BJ (cell line): ENCODE measurements around the gene USP34. TPM values are rescaled to one million over a fixed set of nuclear protein-coding genes. Genes with fewer than 3 reads are reported as not detected.

ENCODE experiments used
- CTCF ChIA-PET: fragments of 350-600 bp; formaldehyde crosslinking; extraction: SDS; loops from one replicate; lab custom pipeline; 2021; ENCODE audit warnings: antibody characterized with exemption, inconsistent platforms; lab: Yijun Ruan, JAX
- POLR2A ChIA-PET: fragments of 300-600 bp; sonication (Branson Sonifier 250); formaldehyde crosslinking; extraction: SDS; loops from one replicate; lab custom pipeline; 2021; ENCODE audit warnings: antibody characterized with exemption; lab: Charles Lee
- DNase-seq: peaks from one replicate; pipeline ENCODE4 v3.0.0-alpha.2; 2011; ENCODE audit warnings: low read depth
- H3K27me3 ChIP-seq: 2 replicates; pipeline ENCODE4 v1.6.0; 2011; ENCODE audit warnings: low read length; ENCODE audit not compliant: control insufficient read depth, insufficient read depth
- H3K36me3 ChIP-seq: 2 replicates; pipeline ENCODE4 v1.5.1; 2011; ENCODE audit warnings: low read length; ENCODE audit not compliant: control insufficient read depth, insufficient read depth
- H3K4me3 ChIP-seq: 2 replicates; pipeline ENCODE4 v1.5.1; 2011; ENCODE audit warnings: low read depth, mild to moderate bottlenecking, control low read depth, low read length
- polyA plus RNA-seq: library from polyadenylated mRNA; depleted of rRNA; stranded (reverse); fragments of >200 nt; gene quantifications from 2 replicates; pipeline ENCODE4 v1.2.3, GENCODE V29; 2011
- TF ChIP-seq, protein P1 (sequence below): IDR thresholded peaks from 2 replicates; pipeline ENCODE4 v1.5.1; 2011; ENCODE audit warnings: low read depth, mild to moderate bottlenecking, control low read depth, inconsistent platforms, low read length, moderate library complexity; ENCODE audit not compliant: insufficient read depth

USP34 gene
- polyA plus RNA-seq, 1 experiment: 32.2 TPM

DNA sequence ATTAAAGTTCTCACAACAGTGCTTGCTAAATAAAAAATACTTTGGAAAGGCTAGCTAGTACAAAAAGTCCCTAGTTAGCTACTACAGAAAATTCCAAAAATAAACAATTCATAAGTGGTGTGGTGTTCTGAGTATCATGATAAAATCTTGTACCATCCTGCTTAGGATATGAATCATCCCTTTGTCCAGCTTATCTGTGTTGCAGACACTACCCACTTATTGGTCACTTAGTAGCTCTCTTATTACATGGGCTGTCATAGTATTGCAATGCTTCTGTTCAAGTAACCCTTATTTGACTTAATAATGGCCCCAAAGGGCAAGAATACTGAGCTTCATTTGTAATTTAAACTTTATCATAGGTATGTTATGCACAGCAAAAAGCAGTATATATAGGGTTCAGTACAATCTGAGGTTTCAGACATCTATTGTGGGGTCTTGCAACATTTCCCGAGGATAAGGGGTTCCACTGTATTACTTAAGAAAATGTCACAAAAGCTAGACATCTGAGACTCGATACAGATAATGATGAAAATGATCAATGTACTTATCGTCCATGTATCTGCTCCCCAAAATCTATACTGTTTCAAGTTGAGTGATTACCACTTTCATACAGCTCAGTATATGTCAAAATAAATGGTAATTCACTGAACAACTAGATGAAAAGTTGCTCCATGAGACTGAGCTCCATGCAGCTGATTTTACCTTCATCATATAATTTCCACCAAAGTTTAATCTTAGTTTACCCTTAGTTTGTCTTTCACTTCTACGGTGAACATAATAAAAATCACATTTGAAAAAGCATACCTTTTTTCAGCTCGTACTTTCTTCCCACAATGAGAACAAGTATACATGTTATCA, 215.1 kb downstream of the USP34 start:
- Histone ChIP-seq H3K27me3 (no peaks in the 10 kb centered on the region), H3K4me3 (no peak overlapping the region), H3K36me3 (peaks cover 5% of the 10 kb centered on the region)
- TF ChIP-seq, protein P1, sequence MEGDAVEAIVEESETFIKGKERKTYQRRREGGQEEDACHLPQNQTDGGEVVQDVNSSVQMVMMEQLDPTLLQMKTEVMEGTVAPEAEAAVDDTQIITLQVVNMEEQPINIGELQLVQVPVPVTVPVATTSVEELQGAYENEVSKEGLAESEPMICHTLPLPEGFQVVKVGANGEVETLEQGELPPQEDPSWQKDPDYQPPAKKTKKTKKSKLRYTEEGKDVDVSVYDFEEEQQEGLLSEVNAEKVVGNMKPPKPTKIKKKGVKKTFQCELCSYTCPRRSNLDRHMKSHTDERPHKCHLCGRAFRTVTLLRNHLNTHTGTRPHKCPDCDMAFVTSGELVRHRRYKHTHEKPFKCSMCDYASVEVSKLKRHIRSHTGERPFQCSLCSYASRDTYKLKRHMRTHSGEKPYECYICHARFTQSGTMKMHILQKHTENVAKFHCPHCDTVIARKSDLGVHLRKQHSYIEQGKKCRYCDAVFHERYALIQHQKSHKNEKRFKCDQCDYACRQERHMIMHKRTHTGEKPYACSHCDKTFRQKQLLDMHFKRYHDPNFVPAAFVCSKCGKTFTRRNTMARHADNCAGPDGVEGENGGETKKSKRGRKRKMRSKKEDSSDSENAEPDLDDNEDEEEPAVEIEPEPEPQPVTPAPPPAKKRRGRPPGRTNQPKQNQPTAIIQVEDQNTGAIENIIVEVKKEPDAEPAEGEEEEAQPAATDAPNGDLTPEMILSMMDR: no peak
- CTCF ChIA-PET: interaction anchor here (1.0 to 2.2 kb wide), 2 partner anchors 19 to 34 kb away, joined by 3 to 7 read pairs; no protein-coding TSS in a partner anchor
- peak; percentile 53 for DNase-seq
- POLR2A ChIA-PET: no interaction called here

DNA sequence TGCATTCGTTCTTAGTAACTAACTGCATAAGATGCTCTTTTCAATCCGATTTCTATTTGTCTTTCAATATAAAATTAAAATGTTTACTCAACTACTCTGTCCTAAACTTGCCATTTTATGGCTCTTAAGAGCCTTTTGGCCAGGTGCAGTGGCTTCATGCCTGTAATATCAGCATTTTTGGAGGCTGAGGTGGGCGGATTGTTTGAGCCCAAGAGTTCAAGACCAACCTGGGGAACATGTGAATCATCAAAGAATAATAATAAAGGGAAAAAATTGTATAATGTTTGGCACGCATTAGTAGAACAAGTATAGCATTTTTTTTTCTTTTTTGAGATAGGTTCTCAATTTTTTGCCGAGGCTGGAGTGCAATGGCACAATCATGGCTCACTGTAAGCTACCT, 216.4 kb downstream of the USP34 start:
- Histone ChIP-seq H3K27me3 (no peaks in the 10 kb centered on the region), H3K4me3 (no peak overlapping the region), H3K36me3 (peaks cover 6% of the 10 kb centered on the region)
- TF ChIP-seq, protein P1: no peak
- POLR2A ChIA-PET: no interaction called here
- DNase-seq: no peak
- CTCF ChIA-PET: interaction anchor here (0.8 to 2.2 kb wide), 2 partner anchors 18 to 45 kb away, joined by 3 to 7 read pairs; no protein-coding TSS in a partner anchor

DNA sequence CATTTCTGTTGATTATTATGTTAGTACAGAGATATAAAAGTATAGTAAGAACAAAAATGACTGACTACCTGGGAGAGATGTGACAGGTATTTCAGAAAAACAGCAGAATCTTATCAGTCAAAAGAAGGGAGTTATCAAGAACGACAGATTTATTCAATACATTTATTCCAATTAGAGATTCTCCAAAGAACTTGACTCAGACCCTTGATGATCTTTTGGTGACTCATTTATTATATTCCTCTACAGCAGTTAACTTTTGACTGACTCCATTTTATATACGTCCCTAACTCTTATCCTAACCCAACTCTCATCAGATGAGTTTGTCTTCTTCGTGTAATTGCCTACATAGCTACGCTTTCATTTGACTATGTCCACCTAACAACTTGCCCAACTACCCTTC, 217.8 kb downstream of the USP34 start:
- ChIA-PET CTCF (no interaction called here), POLR2A (no interaction called here)
- Histone ChIP-seq H3K36me3 (peaks cover 4% of the 10 kb centered on the region), H3K27me3 (no peaks in the 10 kb centered on the region), H3K4me3 (no peak overlapping the region)
- DNase-seq: no peak
- TF ChIP-seq, protein P1: no peak

DNA sequence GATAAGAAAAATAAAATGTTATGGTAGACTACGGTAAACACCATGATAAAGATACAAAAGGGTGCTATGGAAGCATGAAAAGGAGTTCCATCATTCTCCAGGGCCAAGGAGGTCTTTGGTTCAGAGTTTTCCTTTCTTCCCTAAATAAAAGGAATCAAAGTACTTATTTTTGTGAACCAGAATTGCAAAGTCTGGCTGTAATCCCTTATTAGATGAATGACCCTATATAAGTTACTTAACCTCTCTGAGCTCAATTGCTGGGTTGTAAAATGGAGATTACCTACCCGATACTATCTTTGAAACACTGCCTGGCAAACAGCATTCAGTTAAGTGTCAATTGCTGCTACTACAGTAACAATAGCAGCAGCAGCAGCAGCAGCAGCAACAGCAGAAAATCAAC, 218.9 kb downstream of the USP34 start:
- ChIA-PET POLR2A (no interaction called here), CTCF (no interaction called here)
- Histone ChIP-seq H3K27me3 (no peaks in the 10 kb centered on the region), H3K36me3 (peaks cover 1% of the 10 kb centered on the region; the same call in 1 of the 2 replicates), H3K4me3 (no peak overlapping the region)
- no peak for DNase-seq
- TF ChIP-seq, protein P1: no peak

DNA sequence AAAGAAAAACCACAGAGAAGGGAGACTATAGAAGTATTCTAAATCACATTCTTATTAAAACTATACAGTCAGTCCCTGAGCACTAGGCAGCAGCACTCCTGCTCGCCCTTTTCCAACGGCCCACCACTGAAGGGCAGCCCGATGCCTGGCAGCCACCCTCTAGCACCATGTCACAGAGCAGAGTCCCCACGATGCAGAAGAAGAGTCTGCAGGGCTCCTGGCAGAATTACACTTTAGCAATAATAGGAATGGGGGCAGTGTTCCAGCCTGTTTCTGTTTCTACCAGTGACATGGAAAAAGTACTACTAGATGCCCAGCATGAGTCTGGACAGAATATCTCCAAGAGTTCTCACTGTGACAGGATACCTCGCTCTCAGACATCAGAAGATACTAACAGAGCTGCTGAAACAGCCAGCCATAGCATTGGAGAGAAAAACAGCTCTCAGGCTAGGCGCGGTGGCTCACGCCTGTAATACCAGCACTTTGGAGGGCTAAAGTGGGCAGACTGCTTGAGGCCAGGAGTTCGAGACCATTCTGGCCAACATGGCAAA, 221.3 kb downstream of the USP34 start:
- TF ChIP-seq, protein P1: no peak
- Histone ChIP-seq H3K36me3 (peaks cover 1% of the 10 kb centered on the region; the same call in 1 of the 2 replicates), H3K4me3 (no peak overlapping the region), H3K27me3 (no peaks in the 10 kb centered on the region)
- no peak for DNase-seq
- ChIA-PET POLR2A (no interaction called here), CTCF (no interaction called here)
